ENCODE results near the gene SOX12.
"Not testable (repeated sequence)": the region's sequence is repeated elsewhere in the genome, so short reads cannot be mapped to it uniquely, and the experiment has no call there.

SOX12 gene

GRCh38 chr20:363319-364078, 38.1 kb downstream of the SOX12 start:
- no peak for DNase-seq

GRCh38 chr20:364905-365794, 39.8 kb downstream of the SOX12 start:
- DNase-seq: no peak

GRCh38 chr20:366041-366718, 40.8 kb downstream of the SOX12 start:
- DNase-seq: no peak

GRCh38 chr20:366719-367485, 41.5 kb downstream of the SOX12 start:
- DNase-seq: no peak

GRCh38 chr20:367486-367887, 42.1 kb downstream of the SOX12 start:
- no peak for DNase-seq

DNA sequence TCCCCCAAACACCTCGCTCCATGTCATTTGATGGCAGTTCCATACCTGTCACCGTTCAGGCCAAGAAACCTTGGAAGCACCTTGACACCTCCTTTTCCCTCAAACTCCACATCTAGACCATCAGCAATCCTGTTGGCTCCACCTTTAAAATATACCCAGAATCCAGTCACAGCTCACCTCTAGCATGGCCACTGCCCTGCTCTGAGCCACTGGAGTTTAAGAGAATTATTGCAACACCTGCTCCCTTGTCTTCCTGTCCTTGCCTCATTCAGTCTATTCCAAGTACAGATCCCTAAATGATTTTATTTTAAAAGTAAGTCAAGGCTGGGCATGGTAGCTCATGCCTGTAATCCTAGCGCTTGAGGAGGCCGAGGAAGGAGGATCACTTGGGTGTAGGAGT, 43.6 kb downstream of the SOX12 start:
- DNase-seq: no peak

DNA sequence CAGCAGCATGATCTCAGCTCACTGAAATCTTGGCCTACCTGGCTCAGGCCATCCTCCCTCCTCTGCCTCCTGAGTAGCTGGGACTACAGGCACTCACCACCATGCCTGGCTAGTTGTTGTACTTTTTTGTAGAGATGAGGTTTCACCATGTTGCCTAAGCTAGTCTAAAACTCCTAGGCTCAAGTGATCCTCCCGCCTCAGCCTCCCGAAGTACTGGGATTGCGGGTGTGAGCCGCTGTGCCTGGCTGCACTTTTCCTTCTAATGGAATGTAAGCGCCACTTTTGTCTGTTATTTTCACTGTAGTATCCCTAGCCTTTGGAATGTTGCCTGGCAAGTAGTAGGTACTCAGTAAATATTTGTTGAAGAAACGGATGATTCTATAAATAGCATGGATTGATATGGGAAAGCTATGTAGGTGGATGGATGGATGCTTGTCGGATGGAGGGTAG, 44.8 kb downstream of the SOX12 start:
- DNase-seq: no peak

DNA sequence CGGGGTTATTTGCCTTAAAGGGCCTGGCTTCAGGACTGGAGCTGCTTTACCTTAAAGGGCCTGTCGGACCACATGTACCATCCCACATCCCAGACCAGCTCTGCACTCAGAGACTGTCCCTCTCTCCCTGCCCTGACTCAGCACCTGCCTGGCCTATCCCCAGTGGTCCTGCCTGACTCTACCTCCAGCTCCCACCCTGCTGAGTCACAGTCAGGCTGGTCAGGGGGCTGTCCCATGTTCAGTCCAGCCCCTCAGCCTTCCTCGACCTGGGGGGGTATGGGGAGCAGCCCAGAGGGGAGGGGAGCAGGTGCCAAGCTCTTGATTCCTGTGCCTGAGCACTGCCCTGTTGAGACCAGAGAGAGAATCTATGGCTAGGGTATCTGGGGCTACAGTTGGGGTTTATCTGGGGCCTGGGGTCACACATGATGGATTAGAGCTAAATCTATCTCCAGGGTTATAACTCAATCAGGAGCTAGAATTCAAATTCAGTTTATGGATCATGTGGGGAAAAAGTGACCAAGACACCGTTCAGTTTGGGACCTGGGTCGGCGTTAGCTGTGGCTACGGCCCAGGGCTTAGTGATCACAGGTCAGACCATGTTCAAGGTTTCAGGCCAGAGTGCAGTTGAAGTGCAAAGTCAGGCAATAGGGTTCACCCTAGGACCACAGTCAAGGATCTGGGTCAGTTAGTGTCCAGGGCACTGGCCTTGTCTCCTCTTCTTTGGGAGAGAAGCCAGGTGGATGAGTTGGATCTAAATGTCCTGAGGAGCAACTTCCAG, 45.8 kb downstream of the SOX12 start:
- DNase-seq: no peak

- DNase-seq: no peak
These were observed 46.6 kb downstream of the SOX12 start for GRCh38 chr20:371755-372542.

- not testable (repeated sequence) for DNase-seq
These were observed 47.3 kb downstream of the SOX12 start for GRCh38 chr20:372543-373082.

- no peak for DNase-seq
These were observed 48.0 kb downstream of the SOX12 start for GRCh38 chr20:373171-373890.

GRCh38 chr20:375265-375889, 50.0 kb downstream of the SOX12 start:
- no peak for DNase-seq

DNA sequence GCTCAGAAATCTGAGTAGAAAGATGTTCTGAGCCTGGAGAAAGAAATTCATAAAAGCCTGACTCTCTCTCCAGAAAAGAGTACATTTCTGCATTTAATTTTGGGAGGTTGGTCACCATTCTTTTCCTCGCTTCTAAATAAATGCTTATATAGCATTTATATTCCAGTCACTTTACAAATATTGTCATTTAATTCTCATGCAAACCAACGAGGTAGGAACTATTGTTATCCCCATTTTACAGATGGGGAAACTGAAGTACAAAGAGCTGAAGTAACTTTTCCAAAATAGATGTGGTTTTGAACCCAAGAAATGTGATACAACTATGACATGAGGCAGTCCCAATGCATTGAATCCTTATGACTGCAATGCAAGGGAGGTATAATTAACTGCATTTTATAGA, 50.7 kb downstream of the SOX12 start:
- no peak for DNase-seq

DNA sequence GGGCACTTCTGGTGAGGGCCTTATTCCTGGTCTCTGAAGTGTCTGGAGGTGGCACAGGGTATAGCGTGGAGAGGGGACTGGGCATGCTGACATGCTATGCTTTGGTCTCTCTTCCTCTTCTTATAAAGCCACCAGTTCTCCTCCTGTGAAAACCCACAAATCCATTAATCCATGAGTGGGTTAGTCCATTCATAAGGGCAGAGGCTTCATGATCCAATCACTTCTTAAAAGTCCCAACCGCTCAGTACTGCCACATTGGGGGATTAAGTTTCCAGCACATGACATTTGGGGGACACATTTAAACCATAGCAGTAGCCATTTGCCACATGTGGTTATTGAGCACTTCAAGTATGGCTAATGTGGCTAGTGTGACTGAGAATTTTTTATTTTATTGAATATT, 51.4 kb downstream of the SOX12 start:
- no peak for DNase-seq

- not testable (repeated sequence) for DNase-seq
These were observed 52.2 kb downstream of the SOX12 start for GRCh38 chr20:377578-377977.

DNA sequence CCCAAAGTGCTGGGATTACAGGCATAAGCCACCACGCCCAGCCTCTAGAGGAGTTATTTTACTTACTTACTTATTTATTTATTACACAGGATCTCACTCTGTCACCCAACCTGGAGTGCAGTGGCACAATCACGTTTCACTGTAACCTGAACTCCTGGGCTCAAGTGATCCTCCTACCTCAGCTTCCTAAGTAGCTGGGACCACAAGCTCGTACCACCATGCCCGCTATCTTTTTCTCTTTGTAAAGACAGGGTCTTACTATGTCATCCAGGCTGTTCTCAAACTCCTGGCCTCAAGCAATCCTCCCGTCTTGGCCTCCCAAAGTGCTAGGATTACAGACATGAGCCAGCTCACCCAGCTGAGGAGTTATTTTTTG, 53.6 kb downstream of the SOX12 start:
- DNase-seq: no peak
